ENCODE measurements around the gene EME2.

GRCh38 chr16:1724491-1724890 lies 48.1 kb upstream of the EME2 start:
- TF ChIP-seq CTCF (CRISPR knock-in tag; IDR thresholded peaks at IDR 0.05) (no peak), POLR2A (IDR thresholded peaks at IDR 0.05; ENCODE audit: insufficient read depth in 1 of 2, low read depth in 2 of 2, low read length in 2 of 2) (no peak), POLR2AphosphoS5 (IDR thresholded peaks at IDR 0.05; ENCODE audit: low read depth, low read length) (no peak), ZNF512 (CRISPR knock-in tag; IDR thresholded peaks at IDR 0.05) (no peak), TEF (CRISPR knock-in tag; IDR thresholded peaks at IDR 0.05) (no peak), GATAD1 (CRISPR knock-in tag; IDR thresholded peaks at IDR 0.05) (no peak), GABPB1 (CRISPR knock-in tag; IDR thresholded peaks at IDR 0.05) (no peak), KAT7 (CRISPR knock-in tag; IDR thresholded peaks at IDR 0.05; ENCODE audit: borderline replicate concordance) (no peak)

Measured in HepG2 (cell line).